Measurements from ENCODE around the gene PDGFC. TPM values are rescaled to one million over a fixed set of nuclear protein-coding genes. Genes with fewer than 3 reads are reported as not detected.

The PDGFC gene
- total RNA-seq, 2 donors from 2014 or later, result 19.1 to 21.8 TPM

DNA sequence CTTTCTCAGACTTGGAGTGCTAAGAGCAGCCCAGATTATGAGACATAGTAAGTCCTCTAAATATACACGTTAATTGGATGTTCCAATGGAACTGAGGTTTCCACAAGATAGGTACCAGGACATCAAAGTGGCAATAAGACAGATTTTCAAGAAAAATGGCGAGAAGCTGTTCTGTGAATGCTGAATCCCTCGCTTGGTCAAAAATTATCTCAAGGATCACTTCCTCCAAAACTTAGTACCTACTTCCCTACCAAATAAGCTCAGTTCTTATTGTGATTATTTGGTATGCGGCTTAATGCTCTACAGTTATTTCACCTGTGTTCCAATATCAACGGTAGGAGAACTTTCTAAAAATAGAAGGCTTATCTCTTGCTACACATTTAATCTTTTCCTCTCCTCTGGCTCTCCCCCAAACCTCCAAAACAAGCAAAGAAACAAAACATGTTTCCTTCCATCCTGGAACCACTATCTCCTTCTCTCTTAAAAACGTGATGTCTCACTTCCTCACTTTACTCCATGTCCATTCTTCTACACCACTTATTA lies 14.7 kb downstream of the PDGFC start:
- WGBS, 2 donors, result 33 to 46% methylated on average over 6 of the region's 6 CpGs

GRCh38 chr4:156956359-156956758 lies 15.2 kb downstream of the PDGFC start:
- Histone ChIP-seq H3K36me3 (replicated peaks in 1 of 2; ENCODE audit: insufficient read depth in 1 of 2, low read depth in 2 of 2) (no peaks in the 10 kb centered on the region), H3K27ac (peak overlapping the region in 2 of 4 donors; percentile 18 to 44), H3K9me3 (no peaks in the 10 kb centered on the region), H3K27me3 (no peaks in the 10 kb centered on the region), H3K4me1 (peaks cover 62% of the 10 kb centered on the region), H3K4me3 (no peak overlapping the region)
- WGBS, 2 donors, result 35 to 44% methylated on average over 2 of the region's 2 CpGs
- DNase-seq, result no peak
- TF ChIP-seq CTCF (IDR thresholded peaks at IDR 0.05), result no peak
- TF ChIP-seq POLR2A (IDR thresholded peaks at IDR 0.05), result no peak
- intact Hi-C loops (cut with DNase I), result no loop called here
- no peak for ATAC-seq

More for the DNA sequence above, 14.7 kb downstream of the PDGFC start:
- no peak overlapping the region for H3K4me3 ChIP-seq
- no peaks in the 10 kb centered on the region for H3K36me3 ChIP-seq (replicated peaks in 1 of 2; ENCODE audit: insufficient read depth in 1 of 2, low read depth in 2 of 2)
- intact Hi-C loops (cut with DNase I), result no loop called here
- H3K9me3 ChIP-seq, result no peaks in the 10 kb centered on the region
- TF ChIP-seq POLR2A (IDR thresholded peaks at IDR 0.05) (no peak), CTCF (IDR thresholded peaks at IDR 0.05) (no peak)
- ATAC-seq (no peak), DNase-seq (no peak)
- H3K4me1 ChIP-seq, result peaks cover 62% of the 10 kb centered on the region
- H3K27ac ChIP-seq, result peak overlapping the region in 3 of 4 donors; percentile 23 to 44 (median 39)
- no peaks in the 10 kb centered on the region for H3K27me3 ChIP-seq

GRCh38 chr4:156954587-156954986 lies 17.0 kb downstream of the PDGFC start:
- WGBS, 2 donors, result 63 to 68% methylated on average over 3 of the region's 3 CpGs
- no peak for ATAC-seq
- peak in 1 of 4 donors; percentile 36 for DNase-seq
- Histone ChIP-seq H3K27me3 (no peaks in the 10 kb centered on the region), H3K4me3 (no peak overlapping the region), H3K27ac (peak overlapping the region in 1 of 4 donors; percentile 43), H3K4me1 (peaks cover 73% of the 10 kb centered on the region), H3K36me3 (replicated peaks in 1 of 2; ENCODE audit: insufficient read depth in 1 of 2, low read depth in 2 of 2) (no peaks in the 10 kb centered on the region), H3K9me3 (no peaks in the 10 kb centered on the region)
- intact Hi-C loops (cut with DNase I), result no loop called here
- no peak for TF ChIP-seq CTCF (IDR thresholded peaks at IDR 0.05)
- no peak for TF ChIP-seq POLR2A (IDR thresholded peaks at IDR 0.05)

GRCh38 chr4:156953951-156954350 lies 17.6 kb downstream of the PDGFC start:
- no peaks in the 10 kb centered on the region for H3K27me3 ChIP-seq
- peaks cover 74% of the 10 kb centered on the region for H3K4me1 ChIP-seq
- intact Hi-C loops (cut with DNase I), result no loop called here
- no peaks in the 10 kb centered on the region for H3K9me3 ChIP-seq
- DNase-seq (no peak), ATAC-seq (no peak)
- H3K4me3 ChIP-seq, result no peak overlapping the region
- H3K36me3 ChIP-seq (replicated peaks in 1 of 2; ENCODE audit: insufficient read depth in 1 of 2, low read depth in 2 of 2), result no peaks in the 10 kb centered on the region
- no peak overlapping the region for H3K27ac ChIP-seq
- TF ChIP-seq POLR2A (IDR thresholded peaks at IDR 0.05) (no peak), CTCF (IDR thresholded peaks at IDR 0.05) (no peak)
- 86 to 90% methylated on average over 2 of the region's 2 CpGs for WGBS, 2 donors

DNA sequence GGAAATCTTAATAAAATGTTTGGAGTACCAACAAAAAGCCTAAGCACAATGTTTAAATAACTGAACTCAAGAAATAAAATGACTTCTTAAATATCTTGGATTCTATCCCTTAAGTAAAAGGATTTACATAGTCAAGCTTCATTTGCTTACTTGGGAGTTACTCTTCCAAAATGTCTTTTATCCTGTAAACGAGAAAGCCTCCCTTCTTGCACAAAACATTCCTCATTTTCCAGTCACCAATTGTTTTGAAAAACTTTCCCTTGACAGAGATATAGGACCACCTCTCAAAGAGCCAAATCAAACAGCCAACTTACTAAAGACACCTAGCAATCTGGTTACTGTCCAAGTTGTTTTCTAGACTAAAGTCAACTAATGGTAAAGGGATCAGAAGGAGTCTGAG lies 18.6 kb downstream of the PDGFC start:
- H3K27me3 ChIP-seq, result no peaks in the 10 kb centered on the region
- intact Hi-C loops (cut with DNase I), result no loop called here
- ATAC-seq, result no peak
- H3K9me3 ChIP-seq, result no peaks in the 10 kb centered on the region
- DNase-seq, result no peak
- no peak overlapping the region for H3K4me3 ChIP-seq
- peaks cover 65% of the 10 kb centered on the region for H3K4me1 ChIP-seq
- no peak for TF ChIP-seq POLR2A (IDR thresholded peaks at IDR 0.05)
- no peak for TF ChIP-seq CTCF (IDR thresholded peaks at IDR 0.05)
- 56 to 59% methylated on average over 1 of the region's 1 CpG for WGBS, 2 donors
- no peaks in the 10 kb centered on the region for H3K36me3 ChIP-seq (replicated peaks in 1 of 2; ENCODE audit: insufficient read depth in 1 of 2, low read depth in 2 of 2)
- H3K27ac ChIP-seq, result peak overlapping the region in 1 of 4 donors; percentile 68
